Measurements from ENCODE around the gene RGMB. TPM values are rescaled to one million over a fixed set of nuclear protein-coding genes. Genes with fewer than 3 reads are reported as not detected.

The RGMB gene
- polyA plus RNA-seq, 12 donors = 46.1 to 91.6 (median 57.4) TPM; not detected in 1

GRCh38 chr5:98816582-98817222 is 43.2 kb downstream of the RGMB start:
- DNase-seq = no peak

GRCh38 chr5:98825582-98826375 is 52.3 kb downstream of the RGMB start:
- DNase-seq = no peak

GRCh38 chr5:98827161-98827560 is 53.7 kb downstream of the RGMB start:
- peak; percentile 45 for DNase-seq

- no peak for DNase-seq
These were observed 54.3 kb downstream of the RGMB start for GRCh38 chr5:98827588-98828284.

- no peak for DNase-seq
These were observed 62.7 kb downstream of the RGMB start for GRCh38 chr5:98836175-98836574.

GRCh38 chr5:98839469-98840383 is 66.3 kb downstream of the RGMB start:
- peak; percentile 7 for DNase-seq

GRCh38 chr5:98840946-98841345 is 67.5 kb downstream of the RGMB start:
- DNase-seq = no peak

- DNase-seq = no peak
These were observed 70.0 kb downstream of the RGMB start for GRCh38 chr5:98843481-98843880.

- no peak for DNase-seq
These were observed 71.4 kb downstream of the RGMB start for GRCh38 chr5:98844865-98845264.

- DNase-seq = no peak
These were observed 72.4 kb downstream of the RGMB start for GRCh38 chr5:98845878-98846277.

Other genes with a start within 250 kb of the RGMB start
- 10 to 100 TPM in 11 of 12 donors, not detected in 1; 23.0 to 81.1 (median 37.8) TPM for gene CHD1, start 155.3 kb downstream of the RGMB start, polyA plus RNA-seq (ENCODE audit: insufficient read length in 12 of 12)